Heart left ventricle (tissue), 16 donors: Measurements from ENCODE around the gene RPS8. TPM values are rescaled to one million over a fixed set of nuclear protein-coding genes. Genes with fewer than 3 reads are reported as not detected.
"Not testable (repeated sequence)": the region's sequence is repeated elsewhere in the genome, so short reads cannot be mapped to it uniquely, and the experiment has no call there.

Source experiments
- ATAC-seq, 4 donors: fragments of 200-7000 bp; cut with Tn5 transposase; one replicate each; pipeline ENCODE4 v1.9.1; 2020 to 2022; ENCODE audit warnings: moderate library complexity in 4 of 4, mild to moderate bottlenecking in 3 of 4, moderate number of reproducible peaks in 1 of 4
- DNase-seq, 5 donors: peaks; one replicate each; pipeline ENCODE4 v3.0.0-alpha.2; 2020
- H3K27ac ChIP-seq, 12 donors: fragments of 200-600 bp; sonication (generic) in 4 of 12; one replicate each; pipeline versions ENCODE4 v1.5.0 to v1.8.0; 2016 to 2022; ENCODE audit warnings: mild to moderate bottlenecking in 2 of 12
- H3K27me3 ChIP-seq, 9 donors: fragments of 200-600 bp; sonication (generic) in 2 of 9; one replicate each; pipeline versions ENCODE4 v1.5.1 to v1.8.0; 2016 to 2022; ENCODE audit warnings: mild to moderate bottlenecking in 3 of 9
- H3K36me3 ChIP-seq, 9 donors: fragments of 200-600 bp; sonication (generic) in 2 of 9; one replicate each; pipeline versions ENCODE4 v1.5.0 to v1.8.0; 2018 to 2022; ENCODE audit warnings: mild to moderate bottlenecking in 2 of 9
- H3K4me1 ChIP-seq, 12 donors: fragments of 200-600 bp; sonication (generic) in 4 of 12; one replicate each; pipeline versions ENCODE4 v1.5.0 to v1.8.0; 2016 to 2022; ENCODE audit warnings: mild to moderate bottlenecking in 3 of 12
- H3K4me3 ChIP-seq, 12 donors: fragments of 200-600 bp; sonication (generic) in 4 of 12; one replicate each; pipeline versions ENCODE4 v1.5.0 to v1.8.0; 2017 to 2022; ENCODE audit warnings: mild to moderate bottlenecking in 9 of 12, moderate library complexity in 4 of 12
- H3K9me3 ChIP-seq, 12 donors: fragments of 200-600 bp; sonication (generic) in 4 of 12; one replicate each; pipeline versions ENCODE4 v1.5.0 to v1.8.0; 2016 to 2022; ENCODE audit warnings: mild to moderate bottlenecking in 1 of 12
- POLR2A ChIP-seq, 2 donors: fragments of 450-650 bp; IDR thresholded peaks; one replicate each; pipeline ENCODE4 v1.6.1; 2017; ENCODE audit warnings: antibody characterized with exemption in 2 of 2, mild to moderate bottlenecking in 2 of 2, moderate library complexity in 2 of 2
- WGBS, 4 donors: extraction: QIAGEN DNeasy Blood & Tissue Kit in 2 of 4; methylation state at CpG; one replicate each; pipeline versions ENCODE4 v1.1.5 to v1.1.7; 2013 to 2018; 5-methylcytosine and 5-hydroxymethylcytosine counted together
- intact Hi-C, 10 donors: fragments of 100-400 bp; cut with DNase I; formaldehyde crosslinking; loops; one replicate each; pipeline versions ENCODE4 v1.11.1 to v1.14.2; 2022
- polyA plus RNA-seq, 2 donors: library from polyadenylated mRNA; stranded (reverse); fragments of 200-250 nt; gene quantifications; one replicate each; pipeline ENCODE4 v1.2.3, GENCODE V29; 2013
- total RNA-seq, 9 donors: library from RNA; depleted of rRNA in 2 of 9; stranded (reverse); fragments of >200 nt in 2 of 9; fragmentation: NEBNext Ultra II Directional in 3 of 9; extraction: Animal tissue kit (Norgen Biotek cat#: 25700) in 3 of 9; gene quantifications; one replicate each; pipeline versions ENCODE4 v1.1.0 to v1.2.4, GENCODE V29; 2016 to 2023
- TF ChIP-seq, protein P1 (sequence below), 12 donors: fragments of 200-600 bp; sonication (generic) in 4 of 12; IDR thresholded peaks; one replicate each; pipeline versions ENCODE4 v1.5.0 to v1.8.0; 2018 to 2022; ENCODE audit warnings: antibody characterized with exemption in 12 of 12, mild to moderate bottlenecking in 5 of 12
- donor health status: ischemic (EF 13 %, LVEDD 7.1; RV severe dilation, severe dysfunction).
- donor health status: healthy with polysubstance abuse.
- donor health status: DM: no; HTN: yes; CAD: no.
- donor health status: DM: no; HTN: no; CAD: no.
- donor health status: ischemic (EF 25% LVEDD 6.9; RV normal size, moderate dysfunction).
- donor health status: ischemic (EF 25% LVEDD 5.7; RV mildly dilated, moderate dysfunction).
- donor health status: healthy.
- donor health status: DM: yes; HTN: yes; CAD: no.
- donor health status: ischemic (EF 35%, LVEDD 5.7; RV mildly dilated, moderate dysfunction).
- donor health status: nonischemic (EF 11% LVEDD 7.7; RV severe dilation, severe dysfunction).
- donor health status: DM: yes; HTN: yes; CAD: no.
- donor health status: PGD.
- donor health status: ischemic (EF 29% LVEDD 5.4; RV normal size, mild dysfunction).
- donor health status: nonischemic (EF 23%, LVEDD 6.1; RV moderate dilation, normal function).

RPS8 gene
- total and polyA plus RNA-seq, 11 donors: 576 to 1,848 (median 967) TPM

DNA sequence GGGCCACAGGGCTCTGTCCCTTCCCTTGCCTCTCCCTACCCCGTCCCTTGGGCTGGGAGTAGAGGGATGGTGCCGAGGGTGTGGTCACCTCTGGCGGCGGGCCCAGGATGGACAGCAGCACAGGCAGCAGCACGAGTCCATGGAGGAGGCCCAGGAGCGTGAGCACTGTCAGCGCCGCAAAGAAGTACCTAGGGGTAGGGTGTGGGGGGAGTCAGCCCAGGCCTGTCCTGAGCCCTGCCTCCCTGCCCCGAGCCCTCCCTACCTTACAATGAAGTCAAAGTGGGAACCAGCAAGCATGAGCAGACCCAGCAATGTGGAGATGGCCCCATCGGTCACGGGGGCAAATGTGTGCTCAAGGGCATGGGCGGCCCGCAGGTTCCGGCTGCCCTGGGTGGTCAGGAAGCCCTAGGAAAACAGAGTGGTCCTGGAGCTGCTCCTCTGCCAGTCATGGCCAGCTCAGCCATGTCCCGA, 47.7 kb downstream of the RPS8 start:
- 78 to 87% (median 83%) methylated on average over 14 to 15 of the region's 15 CpGs for WGBS, 4 donors
- no peaks in the 10 kb centered on the region for H3K36me3 ChIP-seq
- no peaks in the 10 kb centered on the region for H3K9me3 ChIP-seq
- ATAC-seq: no peak
- peaks cover 0 to 48% (median 20%) of the 10 kb centered on the region in 12 donors for H3K4me1 ChIP-seq
- no peak overlapping the region for H3K4me3 ChIP-seq
- TF ChIP-seq POLR2A (IDR thresholded peaks at IDR 0.05): no peak
- TF ChIP-seq, protein P1, sequence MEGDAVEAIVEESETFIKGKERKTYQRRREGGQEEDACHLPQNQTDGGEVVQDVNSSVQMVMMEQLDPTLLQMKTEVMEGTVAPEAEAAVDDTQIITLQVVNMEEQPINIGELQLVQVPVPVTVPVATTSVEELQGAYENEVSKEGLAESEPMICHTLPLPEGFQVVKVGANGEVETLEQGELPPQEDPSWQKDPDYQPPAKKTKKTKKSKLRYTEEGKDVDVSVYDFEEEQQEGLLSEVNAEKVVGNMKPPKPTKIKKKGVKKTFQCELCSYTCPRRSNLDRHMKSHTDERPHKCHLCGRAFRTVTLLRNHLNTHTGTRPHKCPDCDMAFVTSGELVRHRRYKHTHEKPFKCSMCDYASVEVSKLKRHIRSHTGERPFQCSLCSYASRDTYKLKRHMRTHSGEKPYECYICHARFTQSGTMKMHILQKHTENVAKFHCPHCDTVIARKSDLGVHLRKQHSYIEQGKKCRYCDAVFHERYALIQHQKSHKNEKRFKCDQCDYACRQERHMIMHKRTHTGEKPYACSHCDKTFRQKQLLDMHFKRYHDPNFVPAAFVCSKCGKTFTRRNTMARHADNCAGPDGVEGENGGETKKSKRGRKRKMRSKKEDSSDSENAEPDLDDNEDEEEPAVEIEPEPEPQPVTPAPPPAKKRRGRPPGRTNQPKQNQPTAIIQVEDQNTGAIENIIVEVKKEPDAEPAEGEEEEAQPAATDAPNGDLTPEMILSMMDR (IDR thresholded peaks at IDR 0.05): no peak
- no peak overlapping the region for H3K27ac ChIP-seq
- no peaks in the 10 kb centered on the region for H3K27me3 ChIP-seq
- intact Hi-C loops: no loop called here
- DNase-seq: peak in 2 of 5 donors; percentile 23 to 51

DNA sequence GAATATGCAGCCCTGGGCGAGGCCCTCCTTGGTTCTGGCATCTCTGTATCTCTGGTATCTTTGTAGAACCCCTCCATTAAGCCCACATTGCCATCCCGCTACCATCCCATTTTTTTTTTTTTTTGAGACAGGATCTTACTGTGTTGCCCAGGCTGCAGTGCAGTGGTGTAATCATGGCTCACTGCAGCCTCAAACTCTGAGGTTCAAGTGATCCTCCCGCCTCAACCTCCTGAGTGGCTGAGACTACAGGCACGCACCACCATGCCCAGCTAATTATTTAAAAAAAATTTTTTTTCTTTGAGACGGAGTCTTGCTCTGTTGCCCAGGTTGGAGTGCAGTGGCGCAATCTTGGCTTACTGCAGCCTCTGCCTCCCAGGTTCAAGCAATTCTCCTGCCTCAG, 49.1 kb downstream of the RPS8 start:
- DNase-seq: peak in 1 of 5 donors; percentile 7

DNA sequence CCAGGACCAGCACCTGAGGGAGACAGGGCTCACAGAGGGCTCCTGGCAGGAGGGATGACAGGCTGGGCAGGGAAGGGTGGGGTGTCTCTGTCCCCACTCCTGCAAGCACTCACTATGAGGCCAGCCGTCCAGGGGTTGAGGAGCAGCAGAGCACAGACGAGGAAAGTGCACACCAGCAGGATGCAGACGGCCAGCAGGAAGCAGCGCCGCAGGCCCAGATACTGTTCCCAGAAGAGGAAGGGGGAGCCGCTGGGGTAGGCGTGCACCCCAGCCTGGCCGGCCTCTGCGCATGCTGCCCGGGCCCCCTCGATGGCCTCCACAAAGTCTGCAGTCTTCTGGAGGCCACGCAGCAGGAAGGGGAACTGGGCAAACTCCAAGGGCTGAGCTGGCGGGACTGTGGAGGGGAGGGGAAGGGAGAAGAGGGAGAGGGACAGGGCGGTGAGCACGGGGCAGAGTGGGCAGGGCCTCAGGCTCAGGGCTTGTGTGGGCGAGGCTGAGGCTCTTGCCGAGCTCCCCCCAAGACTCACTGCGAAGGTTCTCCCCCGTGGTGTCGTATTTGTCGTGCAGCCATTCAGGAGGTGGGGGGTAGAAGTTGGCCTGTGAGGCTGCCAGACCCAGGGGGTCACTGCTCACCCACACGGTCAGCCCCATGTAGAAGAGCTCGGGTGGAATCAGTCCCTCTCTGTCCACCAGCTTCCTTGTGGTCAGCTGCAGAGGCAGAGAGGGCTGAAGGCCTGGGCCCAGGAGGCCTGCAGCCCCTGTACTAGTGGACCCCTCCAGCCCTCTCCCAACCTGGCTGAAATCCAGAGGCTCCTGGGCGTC, 51.2 kb downstream of the RPS8 start:
- no peaks in the 10 kb centered on the region for H3K36me3 ChIP-seq
- peaks cover 0 to 26% (median 6%) of the 10 kb centered on the region in 12 donors for H3K4me1 ChIP-seq
- no peaks in the 10 kb centered on the region for H3K27me3 ChIP-seq
- no peaks in the 10 kb centered on the region for H3K9me3 ChIP-seq
- DNase-seq: peak; percentile 78 to 85 (median 81)
- H3K27ac ChIP-seq: peak overlapping the region in 7 of 12 donors; percentile 19 to 76 (median 67)
- peak overlapping the region in 7 of 12 donors; percentile 11 to 37 (median 24) for H3K4me3 ChIP-seq
- 53 to 61% (median 59%) methylated on average over 22 to 24 of the region's 24 CpGs for WGBS, 4 donors
- TF ChIP-seq POLR2A (IDR thresholded peaks at IDR 0.05): no peak
- TF ChIP-seq, protein P1 (IDR thresholded peaks at IDR 0.05): no peak
- ATAC-seq: peak; percentile 62 to 90 (median 84)
- intact Hi-C loops: loop anchor here in 1 of 10 donors (5.0 kb wide), 1 partner anchor 39 kb away; the partner anchor contains the start of gene BEST4

More for the DNA sequence above, 49.1 kb downstream of the RPS8 start:
- H3K27me3 ChIP-seq, H3K36me3 ChIP-seq, intact Hi-C loops, H3K27ac ChIP-seq, H3K9me3 ChIP-seq, ATAC-seq, H3K4me3 ChIP-seq: not testable (repeated sequence)
- 93 to 97% (median 96%) methylated on average over 6 of the region's 6 CpGs for WGBS, 4 donors
- H3K4me1 ChIP-seq: peaks cover 0 to 36% (median 18%) of the 10 kb centered on the region in 12 donors

DNA sequence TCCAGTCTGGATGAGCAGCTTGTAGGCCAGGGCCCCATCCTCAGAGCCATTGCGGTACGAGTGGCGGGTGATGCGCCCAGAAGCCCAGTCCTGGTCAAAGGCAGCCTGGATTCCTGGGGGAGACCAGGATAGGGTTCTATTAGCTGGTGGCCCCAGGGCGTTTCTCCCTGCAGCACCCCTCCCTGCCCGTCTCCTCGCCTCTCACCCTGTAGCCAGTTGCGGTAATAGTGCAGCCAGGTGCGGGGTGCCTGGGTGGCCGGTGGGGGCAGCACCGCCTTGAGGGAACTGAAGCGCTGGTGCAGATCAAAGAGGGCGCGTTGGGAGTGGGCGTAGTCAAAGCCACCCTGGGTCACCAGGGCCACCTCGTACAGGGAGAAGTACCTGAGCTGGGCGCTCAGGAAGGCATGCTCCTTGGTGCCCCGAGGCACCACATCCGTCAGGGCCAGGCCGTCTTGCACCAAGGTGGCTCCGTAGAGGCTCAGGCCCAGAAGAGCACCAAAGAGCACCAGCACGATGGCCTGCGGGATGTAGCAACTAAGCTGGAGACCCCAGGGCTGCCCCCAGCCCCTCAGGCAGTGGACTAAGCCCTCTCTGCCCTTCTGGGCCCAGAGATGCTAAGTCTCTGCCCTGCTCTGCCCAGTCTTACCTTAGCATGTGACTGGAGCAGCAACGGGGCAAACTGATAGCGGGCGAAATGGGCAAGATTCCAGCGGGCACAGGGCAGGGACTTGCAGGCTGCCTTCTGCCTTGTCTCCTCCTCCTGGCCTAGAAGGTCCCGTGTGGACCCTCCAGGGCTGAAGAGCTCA, 52.1 kb downstream of the RPS8 start:
- H3K27ac ChIP-seq: peak overlapping the region in 6 of 12 donors; percentile 19 to 76 (median 65)
- H3K27me3 ChIP-seq: no peaks in the 10 kb centered on the region
- ATAC-seq (peak in 1 of 4 donors; percentile 2), DNase-seq (peak in 1 of 5 donors; percentile 30)
- peaks cover 0 to 26% (median 6%) of the 10 kb centered on the region in 12 donors for H3K4me1 ChIP-seq
- intact Hi-C loops: loop anchor here in 1 of 10 donors (5.0 kb wide), 1 partner anchor 40 kb away; the partner anchor contains the start of gene BEST4
- H3K4me3 ChIP-seq: no peak overlapping the region
- TF ChIP-seq POLR2A (IDR thresholded peaks at IDR 0.05): no peak
- TF ChIP-seq, protein P1 (IDR thresholded peaks at IDR 0.05): no peak
- 87 to 91% (median 90%) methylated on average over 12 to 28 of the region's 28 CpGs for WGBS, 4 donors
- H3K9me3 ChIP-seq: no peaks in the 10 kb centered on the region
- no peaks in the 10 kb centered on the region for H3K36me3 ChIP-seq
